HepG2 (cell line): ENCODE data around the gene DCST2. TPM values are rescaled to one million over a fixed set of nuclear protein-coding genes. Genes with fewer than 3 reads are reported as not detected.

Source experiments
- ATF7-NPFF ChIP-seq: sonication (generic); formaldehyde crosslinking; IDR thresholded peaks from 2 replicates; pipeline ENCODE4 v1.8.1; 2023; ENCODE audit warnings: mild to moderate bottlenecking, low read depth, missing genetic modification reagents, moderate library complexity
- BATF2 ChIP-seq: sonication (generic); formaldehyde crosslinking; IDR thresholded peaks from 2 replicates; pipeline ENCODE4 v1.8.0; 2022; ENCODE audit warnings: mild to moderate bottlenecking, missing genetic modification reagents, moderate library complexity
- CBFB ChIP-seq: sonication (generic); formaldehyde crosslinking; IDR thresholded peaks from 2 replicates; pipeline ENCODE4 v1.4.0; 2020; ENCODE audit warnings: missing genetic modification reagents
- CENPT ChIP-seq: sonication (generic); formaldehyde crosslinking; IDR thresholded peaks from 2 replicates; pipeline ENCODE4 v1.8.0; 2022; ENCODE audit warnings: low read depth, mild to moderate bottlenecking, moderate library complexity, missing genetic modification reagents
- FOXM1 ChIP-seq: sonication (generic); formaldehyde crosslinking; IDR thresholded peaks from 2 replicates; pipeline ENCODE4 v1.5.0; 2020; ENCODE audit warnings: missing genetic modification reagents
- FOXP1 ChIP-seq, 2 experiments: fragments of 450-650 bp in 1 of 2; IDR thresholded peaks; 2 replicates each; pipeline ENCODE4 v1.6.1; 2017 to 2018; ENCODE audit warnings: antibody characterized with exemption in 1 of 2
- GMEB2 ChIP-seq: IDR thresholded peaks from 2 replicates; pipeline ENCODE4 v1.6.1; 2016; ENCODE audit warnings: missing biosample characterization, missing genetic modification reagents, low read depth
- IRX3 ChIP-seq: sonication (generic); formaldehyde crosslinking; IDR thresholded peaks from 2 replicates; pipeline ENCODE4 v1.8.1; 2023; ENCODE audit warnings: mild to moderate bottlenecking, low read depth, missing genetic modification reagents, borderline replicate concordance
- JUNB ChIP-seq: sonication (generic); formaldehyde crosslinking; IDR thresholded peaks from 2 replicates; pipeline ENCODE4 v1.8.0; 2022; ENCODE audit warnings: missing genetic modification reagents, mild to moderate bottlenecking, borderline replicate concordance
- MBD4 ChIP-seq: IDR thresholded peaks from 2 replicates; pipeline ENCODE4 v1.6.1; 2012; ENCODE audit warnings: low read length, inconsistent platforms, borderline replicate concordance
- MIXL1 ChIP-seq: IDR thresholded peaks from 2 replicates; pipeline ENCODE4 v1.6.1; 2016
- POGK ChIP-seq: sonication (generic); formaldehyde crosslinking; conservative IDR thresholded peaks from 2 replicates; pipeline ENCODE4 v1.8.0; 2022; ENCODE audit warnings: mild to moderate bottlenecking, moderate library complexity, missing genetic modification reagents
- SCMH1 ChIP-seq: sonication (generic); formaldehyde crosslinking; IDR thresholded peaks from 2 replicates; pipeline ENCODE4 v1.9.0; 2021; ENCODE audit warnings: missing genetic modification reagents, mild to moderate bottlenecking, borderline replicate concordance
- ZMAT3 ChIP-seq: sonication (generic); formaldehyde crosslinking; conservative IDR thresholded peaks from 2 replicates; pipeline ENCODE4 v1.7.0; 2021; ENCODE audit warnings: missing genetic modification reagents
- ZNF263 ChIP-seq: sonication (generic); formaldehyde crosslinking; IDR thresholded peaks from 2 replicates; pipeline ENCODE4 v1.4.0; 2020; ENCODE audit warnings: missing genetic modification reagents
- ZNF292 ChIP-seq: sonication (generic); formaldehyde crosslinking; IDR thresholded peaks from 2 replicates; pipeline ENCODE4 v1.8.1; 2022; ENCODE audit warnings: mild to moderate bottlenecking, low read depth, missing genetic modification reagents, borderline replicate concordance
- ZNF350 ChIP-seq: sonication (generic); formaldehyde crosslinking; IDR thresholded peaks from 2 replicates; pipeline ENCODE4 v1.4.0; 2020; ENCODE audit warnings: mild to moderate bottlenecking, low read depth, missing genetic modification reagents, borderline replicate concordance
- ZNF367 ChIP-seq: sonication (generic); formaldehyde crosslinking; IDR thresholded peaks from 2 replicates; pipeline ENCODE4 v1.4.0; 2020; ENCODE audit warnings: missing genetic modification reagents, borderline replicate concordance
- ZNF431 ChIP-seq: sonication (generic); formaldehyde crosslinking; IDR thresholded peaks from 2 replicates; pipeline ENCODE4 v1.9.0; 2022; ENCODE audit warnings: missing genetic modification reagents, low read depth, mild to moderate bottlenecking, borderline replicate concordance
- ZNF543 ChIP-seq: sonication (generic); formaldehyde crosslinking; IDR thresholded peaks from 2 replicates; pipeline ENCODE4 v1.4.0; 2020; ENCODE audit warnings: mild to moderate bottlenecking, missing genetic modification reagents
- ZNF546 ChIP-seq: sonication (generic); formaldehyde crosslinking; conservative IDR thresholded peaks from 2 replicates; pipeline ENCODE4 v1.8.1; 2023; ENCODE audit warnings: mild to moderate bottlenecking, missing genetic modification reagents
- ZNF616 ChIP-seq: sonication (generic); formaldehyde crosslinking; IDR thresholded peaks from 2 replicates; pipeline ENCODE4 v1.5.0; 2020; ENCODE audit warnings: low read depth, mild to moderate bottlenecking, missing genetic modification reagents
- ZXDC ChIP-seq: sonication (generic); formaldehyde crosslinking; IDR thresholded peaks from 2 replicates; pipeline ENCODE4 v1.5.0; 2020; ENCODE audit warnings: mild to moderate bottlenecking, missing genetic modification reagents
- polyA plus RNA-seq, 8 experiments: library from polyadenylated mRNA; depleted of rRNA in 3 of 8; stranded (reverse) in 7 of 8; unstranded in 1 of 8; fragments of >200 nt; fragmentation: Illumina TruSeq in 4 of 8; extraction: Trizol in 4 of 8; gene quantifications; 2 replicates each; pipeline versions ENCODE4 v1.2.1 to v1.2.3, GENCODE V29; 2011 to 2016; ENCODE audit warnings: low read depth in 4 of 8, missing spikeins in 1 of 8, mixed read lengths in 1 of 8; ENCODE audit not compliant: insufficient read depth in 1 of 8
- total RNA-seq, 5 experiments: library from RNA; depleted of rRNA; stranded (reverse); fragments of >200 nt; fragmentation: Illumina TruSeq; extraction: Trizol; gene quantifications; 2 replicates each; pipeline ENCODE4 v1.2.3, GENCODE V29; 2016; ENCODE audit warnings: low read depth in 1 of 5

DCST2 gene
- total and polyA plus RNA-seq, 2 of the 13 experiments (the other 11 are each of a cell fraction or from before 2014, with no cell fraction given): 0.74 TPM; not detected in 1

- TF ChIP-seq ZXDC (CRISPR knock-in tag) (no peak), ZNF367 (CRISPR knock-in tag) (no peak), JUNB (CRISPR knock-in tag) (peak; percentile 61; the same call in 1 of the 2 replicates), ZMAT3 (CRISPR knock-in tag) (0 out of 2 replicates have a peak, but pooled peaks have one; percentile 57), BATF2 (peak; percentile 61; the same call in 1 of the 2 replicates), GMEB2 (peak; percentile 55; the same call in 1 of the 2 replicates), IRX3 (CRISPR knock-in tag) (peak; percentile 75; the same call in 1 of the 2 replicates), ZNF546 (0 out of 2 replicates have a peak, but pooled peaks have one; percentile 49), ZNF431 (CRISPR knock-in tag) (0 out of 2 replicates have a peak, but pooled peaks have one; percentile 25), CBFB (CRISPR knock-in tag) (0 out of 2 replicates have a peak, but pooled peaks have one; percentile 57), CENPT (peak; percentile 82; the same call in 1 of the 2 replicates), ZNF616 (peak; percentile 31; the same call in 1 of the 2 replicates), POGK (peak; percentile 75; the same call in 1 of the 2 replicates), ZNF350 (CRISPR knock-in tag) (no peak; the same call in 1 of the 2 replicates), FOXP1 (IDR thresholded peaks at IDR 0.05) (no peak), FOXP1 (CRISPR knock-in tag; IDR thresholded peaks at IDR 0.05) (no peak), SCMH1 (CRISPR knock-in tag) (no peak), MIXL1 (no peak), ZNF292 (CRISPR knock-in tag) (no peak), ATF7-NPFF (CRISPR knock-in tag) (peak; percentile 97), ZNF263 (CRISPR knock-in tag) (peak; percentile 40; the same call in 1 of the 2 replicates), MBD4 (no peak), ZNF543 (peak; percentile 68; the same call in 1 of the 2 replicates), FOXM1 (CRISPR knock-in tag) (no peak)
Observed at GRCh38 chr1:154974102-154974807, 59.3 kb downstream of the DCST2 start, which contains the start of gene CKS1B (continued).
